ENCODE data around the gene CCBE1.

CCBE1 gene

DNA sequence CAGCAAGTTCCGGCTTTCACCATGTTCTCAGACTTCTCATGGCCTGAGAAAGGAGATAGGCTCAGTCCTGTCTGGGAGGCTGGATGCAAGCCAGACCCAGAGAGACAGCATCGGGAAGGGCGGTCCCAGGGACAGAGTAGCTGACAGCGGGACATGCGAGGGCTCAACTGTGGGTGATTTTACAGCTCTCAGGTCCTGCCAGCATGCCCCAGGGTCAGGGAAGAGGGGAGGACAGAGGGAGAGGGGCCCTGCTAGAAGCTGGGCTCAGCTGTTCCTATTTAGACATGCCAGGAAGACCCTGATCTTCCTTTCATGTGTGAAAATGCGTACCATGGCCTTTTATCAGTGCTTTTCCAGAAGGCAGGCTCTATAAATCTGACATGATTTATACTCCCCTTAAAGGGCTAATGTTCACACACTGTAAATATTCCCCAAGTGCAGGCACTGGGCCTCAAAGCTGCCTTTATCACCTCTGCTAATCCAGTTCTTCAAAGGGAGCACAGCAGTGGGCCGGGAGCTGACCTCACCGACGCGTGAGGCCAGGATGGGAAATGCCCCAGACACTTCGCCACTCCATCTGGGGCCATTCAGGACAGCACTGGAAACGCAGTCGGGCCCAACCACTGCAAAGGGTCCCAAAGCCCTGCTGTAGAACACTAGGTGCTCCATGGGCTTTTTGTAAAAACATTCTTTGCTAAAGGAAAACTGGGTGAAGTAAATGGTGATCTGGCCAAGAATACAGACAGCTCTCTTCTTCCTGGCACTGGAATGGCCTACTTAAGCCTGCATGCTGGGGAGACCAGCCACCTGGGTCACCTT, 242.1 kb downstream of the CCBE1 start:
- DNase-seq (ENCODE audit: low read depth in 2 of 2) = no peak

DNA sequence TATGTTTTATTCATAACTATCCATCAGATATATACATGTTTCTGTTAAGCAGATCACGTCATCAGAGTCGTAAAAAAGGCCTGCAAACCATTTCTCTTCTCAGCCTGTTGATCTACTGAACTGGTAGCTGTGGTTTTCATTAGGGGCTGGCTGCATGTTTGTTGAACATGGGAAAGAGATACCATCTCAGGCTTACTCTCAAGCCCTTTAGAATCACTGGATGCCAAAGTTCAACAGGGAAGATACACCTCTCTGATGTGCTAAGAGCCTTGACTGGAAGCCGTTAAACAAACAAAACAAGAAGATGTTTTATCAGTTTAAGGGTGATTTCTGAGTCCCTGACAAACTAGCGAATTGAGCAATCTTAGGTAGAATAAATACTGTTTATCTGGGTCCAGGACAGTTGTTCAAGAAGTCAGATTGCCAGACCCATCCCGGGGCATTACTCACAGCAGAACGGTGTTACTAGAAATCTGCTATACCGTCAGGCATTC, 243.7 kb downstream of the CCBE1 start:
- no peak for DNase-seq (ENCODE audit: low read depth in 2 of 2)

DNA sequence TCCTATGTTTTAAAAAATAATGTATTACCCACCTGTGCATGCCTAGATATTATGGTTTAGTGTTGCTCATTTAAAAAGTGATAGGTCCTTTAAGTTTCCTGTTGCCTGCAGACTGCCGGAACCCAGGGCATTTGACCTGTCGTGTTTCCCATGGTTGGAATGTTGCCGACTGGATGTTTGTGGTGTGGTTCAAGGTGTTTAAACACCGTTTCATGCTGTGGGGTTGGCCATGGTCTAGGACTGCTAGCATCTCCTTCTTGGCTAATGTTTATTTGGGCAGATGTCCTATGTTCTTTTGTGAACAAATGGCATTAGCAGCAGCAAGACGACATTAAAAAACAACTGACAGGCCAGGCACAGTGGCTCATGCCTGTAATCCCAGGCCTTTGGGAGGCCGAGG, 245.3 kb downstream of the CCBE1 start:
- DNase-seq (ENCODE audit: low read depth in 2 of 2) = no peak

DNA sequence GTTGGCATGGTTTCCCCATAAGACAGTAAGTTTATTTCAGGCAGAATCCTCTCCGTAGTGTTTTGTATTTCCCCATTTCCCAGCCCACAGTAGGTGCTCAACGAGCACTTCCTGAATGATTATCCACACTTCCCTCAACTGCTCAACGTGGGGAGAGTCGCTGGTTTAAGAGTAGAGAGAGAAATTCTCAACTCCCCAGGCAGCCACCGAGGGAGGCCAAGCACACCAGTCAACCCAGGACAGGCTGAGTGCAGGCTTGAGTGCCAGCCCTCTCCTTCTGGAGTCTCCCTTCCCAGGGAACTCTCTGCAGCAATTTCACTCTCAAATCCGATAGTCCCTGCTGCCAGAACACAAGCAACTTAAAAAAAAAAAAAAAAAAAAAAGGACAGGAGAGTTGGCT, 246.2 kb downstream of the CCBE1 start:
- no peak for DNase-seq (ENCODE audit: low read depth in 2 of 2)

DNA sequence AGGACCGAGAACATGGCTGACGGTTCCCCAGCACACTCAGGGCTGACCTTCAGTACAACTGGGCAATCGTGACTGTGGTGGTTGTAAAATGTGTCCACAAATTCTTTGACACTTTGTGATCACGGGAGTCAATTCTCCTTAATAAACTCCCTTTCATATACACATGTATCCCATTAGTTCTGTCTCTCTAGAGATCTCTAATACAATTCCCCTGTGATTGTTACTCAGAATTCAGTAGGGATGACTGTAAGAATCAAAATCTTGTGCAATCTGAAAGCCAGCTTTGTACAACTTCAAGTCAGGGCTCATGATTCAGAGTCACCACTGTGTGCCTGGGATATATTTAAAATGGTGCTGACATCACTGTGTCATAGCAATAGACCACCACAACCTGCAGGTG, 248.7 kb downstream of the CCBE1 start:
- no peak for DNase-seq (ENCODE audit: low read depth in 2 of 2)

DNA sequence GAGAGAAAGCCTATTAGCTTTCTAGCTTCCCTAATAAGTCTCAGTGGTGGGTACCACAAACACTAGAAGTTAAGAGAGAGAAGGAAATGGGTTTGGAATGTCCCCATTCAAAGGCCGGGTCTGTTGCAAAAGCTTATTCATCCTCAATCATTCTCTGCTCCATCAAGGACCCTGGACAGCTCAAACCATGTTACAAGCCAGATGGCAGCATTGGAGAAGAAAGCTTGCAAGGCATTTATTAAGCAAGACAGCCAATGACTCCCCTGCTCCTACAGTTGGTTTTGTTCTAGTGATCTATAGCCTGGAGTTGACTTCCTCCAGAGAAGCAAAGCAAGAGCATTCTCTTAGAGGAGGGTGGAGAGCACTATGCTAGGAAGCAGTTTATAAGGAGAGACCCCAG, 251.2 kb downstream of the CCBE1 start:
- DNase-seq (ENCODE audit: low read depth in 2 of 2) = no peak

DNA sequence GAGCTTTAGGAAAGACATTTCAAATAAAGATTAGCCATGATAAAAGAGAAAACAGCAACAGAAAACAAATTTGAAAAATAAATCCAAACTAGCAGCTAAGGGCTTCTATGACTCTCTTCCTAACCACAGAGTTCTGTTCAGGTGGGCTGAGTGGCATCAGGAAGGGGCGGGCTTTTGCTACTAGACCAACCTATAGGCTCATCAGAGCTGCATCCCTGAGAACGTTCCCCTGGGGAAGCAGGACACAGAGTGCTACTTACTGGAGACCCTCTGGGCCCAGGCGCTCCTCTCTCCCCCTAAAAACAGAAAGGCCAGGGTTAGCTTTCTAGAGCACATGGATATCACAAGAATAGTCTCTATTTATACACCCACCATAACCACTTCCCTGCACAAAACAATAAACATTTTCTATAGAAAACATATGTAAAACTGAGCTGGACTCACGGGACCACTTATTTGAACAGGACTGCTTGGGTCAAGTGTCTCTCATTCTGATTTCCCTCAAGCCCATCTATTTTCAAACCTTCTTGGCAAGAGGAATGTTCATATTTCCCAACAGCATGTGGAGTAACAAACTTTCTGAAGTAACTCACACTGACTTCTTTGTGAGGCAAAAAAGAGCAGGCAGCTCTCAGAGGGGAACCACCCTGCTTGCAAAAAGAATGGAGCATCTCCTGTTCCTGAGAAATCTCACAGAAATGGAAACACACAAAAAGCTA, 259.2 kb downstream of the CCBE1 start:
- DNase-seq (ENCODE audit: low read depth in 2 of 2) = no peak

DNA sequence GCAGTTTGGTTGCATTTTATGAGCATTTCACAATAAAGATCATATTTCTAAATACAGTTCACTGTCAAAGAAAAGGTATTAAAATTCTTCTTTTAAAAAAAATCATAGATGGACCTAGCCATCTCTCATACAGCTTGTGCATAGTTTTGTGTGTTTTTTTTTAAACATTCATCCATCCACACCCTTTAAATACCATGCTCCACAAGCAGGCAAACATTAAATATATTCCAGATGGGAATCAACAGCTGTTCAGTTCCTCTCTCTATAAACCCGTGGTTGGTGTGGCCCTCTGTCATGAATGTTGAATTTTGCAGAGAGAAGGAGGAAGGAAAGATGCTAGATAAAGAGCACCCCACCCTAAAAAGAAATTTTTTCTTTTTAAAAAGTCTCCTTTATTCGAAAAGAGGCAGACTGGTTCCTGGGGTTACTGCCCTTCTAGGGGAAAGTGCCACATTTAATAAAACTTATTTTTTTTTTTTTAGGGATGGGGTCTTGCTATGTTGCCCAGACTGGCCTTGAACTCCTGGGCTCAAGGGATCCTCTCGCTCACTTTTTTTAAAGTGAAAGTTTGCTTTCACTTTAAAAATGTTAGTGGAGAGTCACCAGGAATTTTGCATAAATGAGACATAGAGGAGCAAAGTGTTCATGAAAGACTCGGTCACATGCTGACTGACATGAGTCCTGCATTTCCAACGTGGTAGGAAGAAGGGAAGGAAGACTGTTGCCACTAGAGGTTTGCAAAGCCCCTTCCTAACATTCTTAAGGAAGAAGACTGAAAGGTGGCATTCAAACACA, 264.2 kb downstream of the CCBE1 start:
- no peak for DNase-seq (ENCODE audit: low read depth in 2 of 2)

DNA sequence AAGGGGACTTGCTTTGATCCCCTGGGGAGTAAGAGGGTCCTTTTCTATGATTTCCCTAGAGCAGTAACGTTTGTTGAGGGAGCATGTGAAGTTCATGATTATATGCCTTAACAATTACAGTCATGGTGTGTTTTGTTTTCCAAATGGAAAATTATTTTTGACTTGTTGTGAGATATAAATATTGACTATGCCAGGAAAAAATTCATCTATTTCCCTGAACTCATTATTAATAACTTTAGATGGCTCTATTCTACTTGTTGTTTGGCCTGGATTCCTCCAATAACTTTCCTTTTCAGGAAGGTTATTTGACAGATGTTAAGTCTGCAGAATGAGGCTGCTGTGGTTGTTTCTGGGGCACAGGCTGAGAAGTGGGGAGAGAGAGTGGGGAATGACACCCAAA, 266.1 kb downstream of the CCBE1 start:
- no peak for DNase-seq (ENCODE audit: low read depth in 2 of 2)

DNA sequence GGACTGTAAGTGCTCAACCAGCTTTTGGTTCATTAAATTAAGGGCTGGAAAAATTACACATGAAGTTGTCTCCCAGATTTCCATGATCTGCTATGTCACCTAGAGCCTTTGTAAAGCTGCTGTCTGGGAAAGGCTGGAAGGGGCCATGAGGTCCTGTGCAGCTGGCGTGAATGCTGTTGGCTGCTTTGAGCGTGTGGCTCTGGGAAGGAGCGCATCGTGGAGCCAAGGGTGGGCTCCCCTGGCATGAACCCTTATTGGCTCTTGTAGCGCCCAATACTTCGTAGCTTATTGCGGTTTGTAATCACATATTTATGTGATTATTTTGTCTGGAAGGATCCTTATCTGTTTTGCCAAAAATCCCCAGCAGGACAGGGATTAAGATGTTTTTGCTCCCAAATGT, 267.6 kb downstream of the CCBE1 start:
- DNase-seq (ENCODE audit: low read depth in 2 of 2) = no peak

DNA sequence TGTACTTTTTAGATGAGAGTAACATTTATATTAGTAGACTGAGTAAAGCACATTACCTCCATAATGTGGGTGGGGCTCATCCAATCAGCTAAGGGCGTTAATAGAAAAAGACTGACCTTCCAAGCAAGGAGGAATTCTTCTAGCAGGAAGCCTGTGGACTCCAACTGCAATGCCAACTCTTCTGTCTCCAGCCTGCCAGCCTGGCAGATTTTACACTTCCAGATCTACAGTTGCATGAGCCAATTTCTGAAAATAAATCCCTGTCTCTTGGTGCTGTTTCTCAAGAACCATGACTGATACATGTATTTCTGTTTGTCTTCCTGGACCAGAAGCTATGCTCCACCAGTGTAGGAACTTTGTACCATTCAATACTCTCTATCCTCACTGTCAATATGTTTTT, 269.2 kb downstream of the CCBE1 start:
- no peak for DNase-seq (ENCODE audit: low read depth in 2 of 2)

DNA sequence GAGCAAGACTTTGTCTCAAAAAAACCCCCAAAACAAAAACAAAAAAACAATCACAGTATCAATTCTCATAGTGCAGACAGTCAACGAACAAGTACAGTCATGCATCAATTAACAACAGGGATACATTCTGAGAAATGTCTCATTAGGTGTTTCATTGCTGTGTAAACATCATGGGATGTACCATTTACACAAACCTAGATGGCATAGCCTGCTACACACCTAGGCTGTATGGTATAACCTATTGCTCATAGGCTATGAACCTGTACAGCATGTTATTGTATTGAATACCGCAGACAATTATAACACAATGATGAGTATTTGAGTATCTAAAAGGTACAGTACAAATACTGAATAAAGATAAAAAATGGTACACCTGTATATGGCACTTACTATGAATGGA, 270.4 kb downstream of the CCBE1 start:
- no peak for DNase-seq (ENCODE audit: low read depth in 2 of 2)

DNA sequence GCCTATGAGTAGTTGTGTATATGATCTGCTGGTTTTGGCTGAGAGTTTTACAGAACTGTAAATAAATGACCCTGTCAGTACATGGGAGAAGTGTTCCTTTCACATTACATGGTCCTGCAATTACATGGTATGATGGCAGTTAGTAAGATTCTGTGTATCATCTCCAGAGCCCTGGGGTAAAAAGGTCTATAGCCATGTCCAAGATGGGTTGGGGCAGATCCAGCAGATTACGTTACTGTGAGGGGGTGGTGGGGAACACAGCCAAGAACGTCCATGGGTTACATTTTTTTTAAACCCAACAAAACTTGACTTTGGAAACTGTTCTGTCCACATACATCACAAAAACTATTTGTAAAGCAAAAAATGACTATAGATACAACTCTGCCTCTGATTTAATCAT, 274.0 kb downstream of the CCBE1 start:
- no peak for DNase-seq (ENCODE audit: low read depth in 2 of 2)

DNA sequence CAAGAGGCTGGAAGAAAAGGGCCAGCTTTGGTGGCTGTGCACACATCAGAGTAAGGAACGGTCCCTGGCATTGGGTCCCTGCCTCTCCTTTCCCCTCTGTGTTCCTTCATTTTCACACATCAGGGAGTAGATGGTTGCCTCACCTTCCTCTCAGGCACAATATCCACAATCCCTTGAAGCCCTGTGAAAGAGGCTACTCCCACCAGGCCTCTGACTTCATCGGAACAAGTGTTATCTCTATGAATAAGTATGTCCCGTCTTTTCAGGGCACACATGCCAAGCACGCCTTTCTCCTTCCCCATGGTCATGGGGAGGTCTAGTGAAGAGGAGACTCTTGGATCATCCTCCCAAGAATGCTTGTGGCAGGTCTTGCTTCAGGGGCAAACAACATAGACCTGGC, 277.0 kb downstream of the CCBE1 start:
- DNase-seq (ENCODE audit: low read depth in 2 of 2) = no peak

DNA sequence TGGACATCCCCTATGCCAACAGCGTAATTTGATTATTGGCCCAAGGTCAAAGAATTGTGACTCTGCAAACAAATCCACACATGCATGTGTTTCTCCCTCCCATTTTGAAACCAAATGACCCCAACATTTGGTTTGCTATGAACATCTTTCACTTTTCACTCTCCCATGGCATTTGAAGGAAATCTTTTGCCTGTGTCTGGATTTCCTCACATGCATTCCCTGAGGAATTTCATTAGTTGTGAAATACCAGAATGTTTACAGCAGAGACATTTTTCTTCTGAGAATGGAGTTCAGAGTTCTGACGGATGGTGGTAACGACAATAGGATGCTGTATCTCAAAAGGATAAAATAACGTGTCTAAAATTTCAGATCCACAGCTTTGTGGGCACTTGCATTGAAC, 277.8 kb downstream of the CCBE1 start:
- no peak for DNase-seq (ENCODE audit: low read depth in 2 of 2)

DNA sequence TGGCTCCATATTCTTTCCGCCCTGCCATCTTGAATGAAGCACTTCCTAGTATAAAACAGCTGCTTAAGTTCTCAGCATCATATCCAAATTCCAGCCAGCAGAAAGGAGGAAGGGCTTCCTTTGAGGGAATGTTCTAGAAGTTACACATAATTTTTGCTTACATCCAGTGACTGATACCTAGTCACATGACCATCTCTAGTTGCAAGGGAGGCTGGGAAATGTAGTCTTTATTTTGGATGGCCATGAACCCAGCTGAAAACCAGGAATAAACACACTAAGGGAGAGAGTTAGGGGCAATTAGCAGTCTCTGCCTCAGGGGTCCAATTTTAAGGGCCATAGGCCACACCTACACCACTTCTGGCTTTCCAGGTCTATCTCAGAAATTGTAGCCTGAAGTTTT, 280.4 kb downstream of the CCBE1 start:
- DNase-seq (ENCODE audit: low read depth in 2 of 2) = no peak

DNA sequence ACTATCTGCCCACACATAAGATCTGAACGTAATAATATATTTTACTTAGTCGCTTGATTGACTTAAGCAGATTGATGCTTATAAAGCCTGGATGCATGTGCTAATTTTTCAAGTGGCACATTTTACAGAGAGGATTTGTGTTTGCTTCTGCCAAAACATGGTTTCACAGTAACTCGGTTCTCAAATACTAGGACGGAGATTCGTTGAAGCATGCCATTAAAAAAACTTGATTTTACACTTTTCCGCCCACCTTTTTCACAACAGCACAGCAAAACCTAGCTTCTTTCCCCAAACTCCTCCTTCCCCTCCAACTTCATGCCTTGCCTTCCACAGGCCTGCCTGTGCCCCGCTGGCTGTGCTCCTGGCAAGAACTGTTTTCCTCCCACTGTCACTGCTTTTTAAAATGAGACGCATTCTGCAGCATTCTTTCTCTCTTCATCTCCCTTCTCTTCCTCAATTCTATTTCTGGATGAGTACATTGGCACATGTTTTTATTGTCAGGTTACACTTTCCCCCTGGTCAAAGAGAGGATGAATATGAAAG, 283.0 kb downstream of the CCBE1 start:
- no peak for DNase-seq (ENCODE audit: low read depth in 2 of 2)

DNA sequence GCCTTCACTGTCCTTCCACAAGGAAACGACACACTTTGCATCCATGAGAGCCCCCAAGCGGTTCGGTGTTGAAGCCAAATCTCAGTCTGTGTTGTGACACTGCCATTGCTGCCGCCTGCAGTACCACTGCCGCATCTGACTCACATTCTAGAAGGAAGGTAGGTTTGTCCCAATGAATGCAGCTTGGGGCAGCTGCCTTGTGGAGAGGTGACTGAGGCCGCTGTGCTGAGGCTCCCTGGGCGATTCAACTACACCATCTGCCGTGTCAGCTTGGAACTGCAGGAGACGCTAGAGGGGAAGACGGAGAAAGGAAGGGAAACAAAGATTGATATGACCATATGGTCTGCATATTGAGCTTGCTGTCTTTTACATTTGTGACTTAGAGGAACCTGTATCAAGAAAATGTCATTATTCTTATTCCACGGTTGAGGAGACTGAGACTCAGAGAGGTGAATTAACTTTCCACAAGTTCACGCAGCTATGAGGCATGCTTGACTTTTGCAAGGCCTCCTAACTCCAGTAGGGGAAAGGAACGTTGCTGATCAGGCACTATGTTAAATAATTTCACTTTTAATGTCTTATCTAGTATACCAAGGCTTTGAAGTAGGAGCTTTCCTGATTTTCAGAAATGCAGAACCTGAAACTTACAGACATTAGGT, 294.7 kb downstream of the CCBE1 start:
- peak; percentile 53 to 56 for DNase-seq (ENCODE audit: low read depth in 2 of 2)

DNA sequence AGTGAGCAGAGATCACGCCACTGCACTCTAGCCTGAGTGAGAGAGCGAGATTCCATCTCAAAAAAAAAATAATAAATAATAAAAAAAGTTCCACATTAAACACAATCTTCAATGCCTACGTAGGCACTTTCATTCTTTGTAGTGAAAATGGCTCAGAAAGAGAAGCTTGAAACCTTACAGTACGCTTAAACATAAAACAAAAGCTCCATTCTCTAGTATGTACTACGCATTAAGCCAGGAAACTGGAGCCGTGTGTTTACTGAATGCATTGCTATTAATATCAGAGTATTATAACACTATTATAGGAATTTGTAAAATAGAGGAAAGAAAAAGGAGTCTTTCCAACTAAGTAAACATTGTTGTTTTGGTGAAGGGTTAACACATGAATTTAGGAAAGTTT, 296.8 kb downstream of the CCBE1 start:
- DNase-seq (ENCODE audit: low read depth in 2 of 2) = no peak

DNA sequence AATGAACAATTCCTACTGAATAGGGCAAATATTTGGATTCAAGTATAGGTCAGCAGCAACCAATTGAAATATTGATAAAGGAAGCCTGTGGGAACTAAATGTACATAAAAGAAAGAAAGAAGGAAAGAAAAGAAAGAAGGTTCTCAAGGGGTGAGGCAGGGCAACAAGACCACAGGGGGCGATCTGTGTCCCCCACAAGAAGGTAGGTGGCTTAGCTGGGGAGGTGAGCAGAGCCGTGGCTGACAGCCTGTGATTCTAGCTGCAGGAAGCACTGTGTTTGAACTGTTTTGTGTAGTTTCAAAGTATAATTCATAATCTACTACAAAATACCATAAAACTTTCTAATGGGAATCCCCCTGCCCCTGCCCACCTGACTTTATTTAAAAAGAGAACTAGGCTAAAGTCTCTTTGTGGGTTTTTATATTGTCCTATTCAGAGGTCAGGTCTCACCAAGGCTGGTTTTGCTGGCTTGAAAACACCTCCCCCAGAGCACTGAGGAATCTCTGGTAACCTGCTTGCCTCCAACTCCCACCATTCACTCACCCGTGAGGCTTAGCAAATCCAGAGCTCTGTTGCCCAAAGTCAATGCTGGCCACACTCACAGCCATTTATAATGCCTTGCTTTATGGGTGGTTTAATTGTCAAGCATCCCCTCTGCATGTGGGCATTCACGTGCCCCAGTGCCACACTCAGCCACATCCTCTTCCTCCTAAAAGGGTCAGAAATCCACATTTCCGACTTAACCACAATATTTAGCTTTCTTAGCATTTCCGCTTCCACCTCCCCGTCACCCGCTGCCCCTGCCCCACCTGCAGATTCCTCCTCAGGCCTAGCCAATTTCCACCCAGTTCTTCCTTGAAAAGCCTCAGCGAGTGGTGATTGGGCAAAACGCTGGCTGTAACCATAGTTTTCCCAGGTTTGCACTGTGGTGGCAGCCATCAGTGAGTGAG, 301.7 kb downstream of the CCBE1 start:
- DNase-seq (ENCODE audit: low read depth in 2 of 2) = no peak

DNA sequence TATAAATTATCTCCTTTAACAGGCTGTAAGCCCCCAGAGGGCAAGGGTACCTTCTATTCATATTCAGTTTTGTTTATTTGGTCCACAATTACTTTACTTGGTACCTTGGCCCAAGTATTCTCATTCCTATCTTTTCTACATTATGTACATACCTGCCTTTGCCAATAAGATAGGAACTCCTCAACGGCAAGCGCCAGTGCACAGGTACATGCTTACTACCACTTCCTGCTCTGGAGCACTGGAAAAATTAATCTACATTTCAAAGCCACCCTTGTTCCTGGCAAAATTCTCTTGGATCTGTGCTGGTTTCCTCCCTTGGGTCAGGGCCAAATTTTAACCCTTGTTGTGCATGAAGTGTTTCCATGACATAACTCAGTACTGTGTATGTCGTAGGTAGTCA, 303.8 kb downstream of the CCBE1 start:
- DNase-seq (ENCODE audit: low read depth in 2 of 2) = no peak

All from stimulated activated CD8-positive, alpha-beta memory T cell treated with anti-CD3 and anti-CD28 coated beads, Interleukin-15, amount 100 ng/mL, for 48 hours (primary cell).